Amniotic stem cell (primary cell): ENCODE measurements around the gene OPRL1.
A peak's percentile ranks its signal among the peaks of the same experiment; 100 is the strongest.

Experiments used
- DNase-seq: peaks from one replicate; lab custom pipeline; 2025; lab: John Stamatoyannopoulos, UW

The OPRL1 gene

GRCh38 chr20:64056889-64057627, 22.8 kb upstream of the OPRL1 start:
- DNase-seq: no peak

GRCh38 chr20:64057628-64058498, 22.0 kb upstream of the OPRL1 start:
- no peak for DNase-seq

- DNase-seq: no peak
These were observed 21.3 kb upstream of the OPRL1 start for GRCh38 chr20:64058536-64058935.

GRCh38 chr20:64062276-64062595, 17.6 kb upstream of the OPRL1 start:
- no peak for DNase-seq

GRCh38 chr20:64062596-64063388, 17.1 kb upstream of the OPRL1 start, which contains the start of gene TCEA2:
TSS of gene TCEA2 (plus strand) at chr20:64063198. CDS start at chr20:64063313, 115 bp downstream.
- peak; percentile 98 for DNase-seq

- DNase-seq: no peak
These were observed 16.3 kb upstream of the OPRL1 start for GRCh38 chr20:64063389-64064144.

GRCh38 chr20:64064145-64064698, 15.7 kb upstream of the OPRL1 start:
- DNase-seq: no peak

- no peak for DNase-seq
These were observed 14.6 kb upstream of the OPRL1 start for GRCh38 chr20:64065062-64065973.

GRCh38 chr20:64065974-64066343, 13.9 kb upstream of the OPRL1 start:
- DNase-seq: no peak

- no peak for DNase-seq
These were observed 12.8 kb upstream of the OPRL1 start for GRCh38 chr20:64067005-64067632.

- no peak for DNase-seq
These were observed 12.1 kb upstream of the OPRL1 start for GRCh38 chr20:64067733-64068307.

- DNase-seq: no peak
These were observed 11.3 kb upstream of the OPRL1 start for GRCh38 chr20:64068386-64069208.

GRCh38 chr20:64069209-64069613, 10.7 kb upstream of the OPRL1 start:
- DNase-seq: no peak

GRCh38 chr20:64069614-64070243, 10.2 kb upstream of the OPRL1 start:
- no peak for DNase-seq

- DNase-seq: no peak
These were observed 9.5 kb upstream of the OPRL1 start for GRCh38 chr20:64070244-64070993.

- no peak for DNase-seq
These were observed 8.2 kb upstream of the OPRL1 start for GRCh38 chr20:64071341-64072332.
